Measurements from ENCODE around the gene MRPL16.
A peak's percentile ranks its signal among the peaks of the same experiment; 100 is the strongest.
"Not testable (repeated sequence)": the region's sequence is repeated elsewhere in the genome, so short reads cannot be mapped to it uniquely, and the experiment has no call there.

The MRPL16 gene

DNA sequence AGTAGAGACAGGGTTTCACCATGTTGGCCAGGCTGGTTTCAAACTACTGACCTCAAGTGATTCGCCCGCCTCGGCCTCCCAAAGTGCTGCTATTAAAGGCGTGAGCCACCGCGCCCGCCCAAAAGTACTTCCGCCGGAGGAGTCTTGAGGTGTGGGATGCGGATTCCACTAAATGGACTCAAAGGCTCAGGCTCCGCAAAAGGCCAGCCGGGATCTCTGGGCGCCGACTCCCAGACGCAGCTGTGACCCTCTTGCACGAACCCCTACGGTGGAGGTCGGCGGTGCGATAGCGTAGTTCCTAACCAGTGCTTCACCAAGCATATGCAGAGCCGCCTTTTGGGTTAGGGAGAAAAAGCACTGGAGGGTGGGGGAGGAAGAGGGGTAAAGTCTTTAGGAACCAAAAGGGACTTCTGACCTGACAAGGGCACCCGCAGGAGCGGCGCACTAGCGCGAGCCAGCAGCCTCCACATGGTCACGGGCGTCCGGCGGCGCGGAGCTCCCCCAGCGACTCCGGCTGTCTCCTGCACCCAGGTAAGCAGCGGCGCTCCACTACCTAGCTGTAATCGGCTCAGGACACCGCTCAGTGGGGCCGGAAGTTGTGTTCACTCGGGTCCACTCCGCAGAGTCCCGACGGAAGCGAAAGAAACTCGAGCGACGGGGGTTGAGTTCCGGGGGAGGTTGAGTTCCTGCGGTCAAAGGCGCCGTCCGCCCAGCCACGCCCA lies at the start of gene MRPL16:
Gene MRPL16, minus strand, starts transcription at position 590 of the 722 bp plus-strand sequence. Its CDS starts 120 bp downstream, at position 470.
- peak; percentile 85 for DNase-seq

- no peak for DNase-seq
Measured at GRCh38 chr11:59859673-59860072, 49.1 kb upstream of the MRPL16 start.

- DNase-seq: no peak
Measured at GRCh38 chr11:59857439-59858434, 47.2 kb upstream of the MRPL16 start.

GRCh38 chr11:59854871-59855270 lies 44.3 kb upstream of the MRPL16 start:
- DNase-seq: no peak

GRCh38 chr11:59851416-59851815 lies 40.8 kb upstream of the MRPL16 start:
- not testable (repeated sequence) for DNase-seq

DNA sequence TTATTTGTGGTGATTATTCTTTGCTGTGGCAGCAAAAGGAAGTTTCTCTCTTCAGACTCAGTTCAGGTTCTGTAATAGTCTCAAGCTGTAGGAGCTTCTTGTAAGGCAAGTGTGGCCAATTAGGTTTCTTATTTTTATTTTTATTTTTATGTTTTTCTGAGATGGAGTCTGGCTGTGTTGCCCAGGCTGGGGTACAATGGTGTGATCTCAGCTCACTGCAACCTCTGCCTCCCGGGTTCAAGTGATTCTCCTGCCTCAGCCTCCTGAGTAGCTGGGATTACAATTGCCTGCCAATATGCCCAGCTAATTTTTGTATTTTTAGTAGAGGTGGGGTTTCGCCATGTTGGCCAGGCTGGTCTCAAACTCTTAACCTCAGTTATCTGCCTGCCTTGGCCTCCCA lies 39.0 kb upstream of the MRPL16 start:
- DNase-seq: not testable (repeated sequence)

GRCh38 chr11:59849129-59849528 lies 38.6 kb upstream of the MRPL16 start:
- DNase-seq: no peak

- not testable (repeated sequence) for DNase-seq
Measured at GRCh38 chr11:59848439-59848838, 37.9 kb upstream of the MRPL16 start.

- DNase-seq: no peak
Measured at GRCh38 chr11:59847626-59848025, 37.0 kb upstream of the MRPL16 start.

- DNase-seq: no peak
Measured at GRCh38 chr11:59846556-59846955, 36.0 kb upstream of the MRPL16 start.

DNA sequence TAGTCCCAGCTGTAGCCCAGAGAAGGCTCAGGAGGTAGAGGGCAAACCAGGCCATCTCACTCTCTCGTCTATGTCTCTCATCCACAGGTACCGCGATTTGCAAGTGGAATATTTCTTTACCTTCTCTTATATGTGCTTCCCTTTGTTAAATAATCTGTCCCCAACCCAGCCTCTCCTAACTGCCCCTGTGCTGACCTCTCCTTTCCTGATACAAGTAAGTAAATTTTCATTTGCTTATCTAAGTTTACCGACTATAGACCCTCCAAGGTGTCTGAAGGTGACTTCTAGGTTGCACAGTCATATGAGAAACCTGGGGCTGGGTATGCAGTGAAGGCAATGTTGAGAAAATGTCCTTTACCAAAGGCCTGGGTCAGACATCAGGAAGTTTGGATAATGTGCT lies 34.8 kb upstream of the MRPL16 start, which contains the start of gene CBLIF:
Gene CBLIF, minus strand, starts transcription at position 101 of the 400 bp plus-strand sequence. Its CDS starts 46 bp downstream, at position 55.
- DNase-seq: no peak

DNA sequence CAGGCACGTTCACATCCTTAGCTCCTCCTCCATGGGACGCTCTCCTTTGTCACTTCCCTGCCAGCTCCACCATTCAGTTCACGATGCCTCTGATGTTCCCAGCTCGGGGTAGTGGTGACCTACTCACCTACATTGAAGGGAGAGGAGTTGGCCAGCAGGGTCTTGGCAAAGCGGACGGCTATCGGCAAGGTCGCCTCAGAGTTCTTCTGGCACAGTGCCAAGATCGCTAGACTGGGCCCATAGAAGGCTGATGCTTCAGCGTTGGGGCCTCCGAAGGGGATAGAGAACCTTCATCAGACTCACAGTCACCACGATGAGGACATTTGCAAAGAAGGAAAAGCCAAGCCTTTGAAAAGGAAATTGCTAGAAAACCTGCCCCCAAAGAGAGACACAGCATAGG lies 31.7 kb upstream of the MRPL16 start:
- DNase-seq: no peak

GRCh38 chr11:59841514-59841913 lies 30.9 kb upstream of the MRPL16 start:
- no peak for DNase-seq

GRCh38 chr11:59839615-59840014 lies 29.0 kb upstream of the MRPL16 start:
- DNase-seq: no peak

DNA sequence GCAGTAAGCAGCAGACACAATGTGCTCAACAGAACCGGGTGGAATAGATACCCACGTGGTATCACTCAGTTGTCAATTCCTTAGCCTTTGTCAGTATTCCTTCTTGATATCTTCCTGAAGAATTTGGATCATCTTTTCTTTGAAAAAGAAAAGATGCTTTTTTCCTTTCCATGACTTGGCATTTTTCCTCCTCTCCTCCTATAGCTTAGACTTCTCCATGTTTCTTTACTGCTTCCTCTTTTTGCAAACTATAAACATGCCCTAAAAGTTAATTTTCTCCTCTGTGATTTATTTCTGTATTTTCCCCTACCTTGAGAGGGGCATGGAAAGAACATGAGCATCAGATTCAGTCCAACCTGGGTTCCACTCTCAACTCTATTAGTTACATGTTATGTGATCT lies 23.0 kb upstream of the MRPL16 start:
- no peak for DNase-seq

DNA sequence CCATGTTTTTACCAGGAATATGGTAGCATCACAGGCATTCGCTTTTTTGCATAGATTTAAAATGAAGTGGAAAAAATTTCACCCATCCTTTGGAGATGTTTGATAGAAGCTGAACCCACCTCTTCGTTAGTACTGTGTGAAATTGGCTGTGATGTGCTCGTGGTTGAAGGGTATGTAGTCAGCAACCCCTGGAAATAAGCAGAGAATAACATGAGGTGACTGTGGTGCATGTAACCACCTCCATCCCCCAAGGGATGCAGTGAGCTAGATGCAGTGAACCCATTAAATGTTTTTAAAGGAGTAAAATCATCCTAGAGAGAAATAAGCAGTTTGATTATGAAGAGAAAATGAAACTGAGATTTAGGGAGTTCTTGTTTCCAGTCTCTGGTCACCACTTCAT lies 18.8 kb upstream of the MRPL16 start:
- DNase-seq: no peak

DNA sequence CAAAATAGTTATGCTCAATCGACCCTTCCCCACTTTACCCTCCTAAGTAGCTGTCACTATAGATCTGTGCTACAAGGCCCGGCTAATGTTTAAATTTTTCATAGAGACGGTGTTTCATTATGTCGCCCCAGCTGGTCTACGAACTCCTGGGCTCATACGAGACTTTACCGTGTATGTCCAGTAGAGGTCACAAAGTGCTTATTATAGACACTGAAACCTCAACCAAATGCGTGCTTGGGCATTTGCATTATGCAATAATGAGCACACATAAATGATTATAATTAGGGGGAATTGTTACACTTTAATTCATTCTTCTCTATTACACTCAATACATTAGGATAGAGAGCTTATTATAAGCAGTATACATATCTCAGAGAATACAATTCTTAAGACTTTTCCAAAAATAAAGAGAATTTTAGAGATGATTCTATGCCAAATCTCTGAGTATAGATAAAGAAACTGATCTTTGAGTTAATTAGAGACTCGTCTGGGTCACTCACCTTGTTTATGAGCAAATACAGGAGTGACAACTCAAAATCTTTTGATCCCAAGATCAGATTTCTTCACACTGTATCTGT lies 12.5 kb upstream of the MRPL16 start:
- DNase-seq: peak; percentile 27

GRCh38 chr11:59818572-59818971 lies 8.0 kb upstream of the MRPL16 start:
- no peak for DNase-seq

DNA sequence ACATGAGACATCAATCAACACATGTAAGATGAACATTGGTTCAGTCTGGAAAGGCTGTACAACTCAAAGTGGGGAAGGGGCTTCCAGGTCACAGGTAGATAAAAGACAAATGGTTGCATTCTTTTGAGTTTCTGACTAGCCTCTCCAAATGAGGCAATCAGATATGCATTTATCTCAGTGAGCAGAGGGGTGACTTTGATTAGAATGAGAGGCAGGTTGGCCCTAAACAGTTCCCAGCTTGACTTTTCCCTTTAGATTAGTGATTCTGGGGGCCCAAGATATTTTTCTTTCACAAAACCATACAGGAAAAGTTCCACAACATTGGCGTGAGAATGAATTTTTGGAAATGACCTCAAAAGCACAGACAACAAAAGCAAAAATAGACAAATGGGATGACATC lies 5.9 kb upstream of the MRPL16 start:
- not testable (repeated sequence) for DNase-seq

DNA sequence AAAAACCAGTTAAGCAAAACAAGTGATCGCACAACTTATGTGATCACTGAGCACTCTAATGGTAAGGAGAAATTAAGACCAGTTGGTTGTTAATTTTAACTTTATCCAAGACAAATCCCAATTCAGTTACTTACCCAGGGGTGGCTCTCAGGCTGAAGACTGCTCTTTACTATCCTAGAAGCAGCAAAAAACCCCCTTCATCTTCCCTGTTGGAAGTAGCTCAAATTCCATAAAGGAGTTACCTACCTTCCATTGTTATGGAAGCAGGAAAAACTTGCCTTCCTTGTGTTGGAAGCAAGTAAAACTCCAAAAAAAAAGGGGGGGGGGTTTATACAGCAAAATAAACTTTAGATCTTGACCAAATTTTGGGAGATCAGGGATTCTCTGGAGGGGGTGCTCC lies 5.2 kb upstream of the MRPL16 start:
- DNase-seq: no peak

- DNase-seq: no peak
Measured at GRCh38 chr11:59814021-59814420, 3.4 kb upstream of the MRPL16 start.

DNA sequence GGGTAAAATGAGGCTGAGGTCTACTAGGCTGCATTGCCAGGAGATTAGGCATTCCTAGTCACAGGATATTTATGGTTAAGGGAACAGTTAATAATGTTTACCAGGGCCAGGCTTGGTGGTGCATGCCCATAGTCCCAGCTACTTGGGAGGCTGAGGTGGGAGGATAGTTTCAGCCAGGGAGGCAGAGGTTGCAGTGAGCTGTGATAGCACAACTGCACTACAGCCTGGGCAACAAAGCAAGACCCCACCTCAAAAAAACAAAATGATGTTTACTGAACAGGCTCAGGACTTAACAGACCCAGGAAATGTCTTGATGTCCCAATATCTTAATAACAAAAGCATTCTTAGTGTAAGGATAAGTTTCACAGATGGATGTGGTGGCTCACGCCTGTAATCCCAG lies 2.8 kb upstream of the MRPL16 start:
- no peak for DNase-seq

DNA sequence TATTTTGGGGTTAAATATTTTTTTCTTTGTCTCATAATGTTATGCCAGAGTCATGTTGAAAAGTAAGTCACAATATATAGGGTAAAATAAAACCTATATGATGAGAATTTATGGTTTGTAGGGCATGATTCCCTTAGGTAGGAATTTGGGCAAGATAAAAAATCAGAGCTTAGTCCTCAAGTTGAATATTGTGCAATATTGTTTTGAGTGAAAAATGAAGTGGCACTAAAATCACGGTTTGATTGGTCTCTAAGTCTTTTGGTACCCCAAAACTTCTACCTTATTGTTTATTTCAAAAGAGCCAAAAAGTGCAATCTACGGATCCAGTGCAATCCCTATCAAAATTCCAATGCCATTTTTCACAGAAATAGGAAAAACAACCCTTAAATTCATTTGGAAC lies 1.6 kb upstream of the MRPL16 start:
- DNase-seq: no peak

DNA sequence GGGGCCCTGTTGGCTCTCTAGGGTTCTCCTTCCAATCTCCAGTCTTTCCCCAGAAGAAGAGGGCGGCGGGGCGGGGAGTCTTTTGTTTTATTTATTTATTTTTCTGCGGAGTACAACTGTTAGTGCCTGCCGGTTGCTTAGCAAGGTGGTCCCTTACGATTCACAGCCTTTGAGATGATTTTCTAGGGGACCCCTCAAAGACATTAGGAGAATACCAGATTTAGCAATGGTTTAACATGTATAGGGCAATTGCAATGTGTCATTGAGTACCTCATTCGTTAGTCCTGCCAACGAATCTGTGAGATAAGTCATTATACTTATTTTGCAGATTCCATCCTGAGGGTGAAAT lies 307 bp upstream of the MRPL16 start:
- DNase-seq: no peak

Data from NCI-H2171 (cell line).